H9 (cell line): ENCODE results near the gene IGF1R. TPM values are rescaled to one million over a fixed set of nuclear protein-coding genes. Genes with fewer than 3 reads are reported as not detected.

Experiments
- DNase-seq: peaks from one replicate; pipeline ENCODE4 v3.0.0-alpha.2; 2017
- H2AFZ ChIP-seq: one replicate; pipeline ENCODE4 v1.6.1; 2013; ENCODE audit warnings: mild to moderate bottlenecking, low read length, control low read depth, moderate library complexity
- H2AK5ac ChIP-seq: 2 replicates; pipeline ENCODE4 v1.6.1; 2013; ENCODE audit warnings: low read length, control low read depth, mixed read lengths; ENCODE audit not compliant: insufficient read length
- H2BK120ac ChIP-seq: one replicate; pipeline ENCODE4 v1.6.1; 2013; ENCODE audit warnings: low read depth, mild to moderate bottlenecking, low read length, control low read depth, inconsistent platforms; ENCODE audit not compliant: poor library complexity, severe bottlenecking
- H2BK12ac ChIP-seq: 2 replicates; pipeline ENCODE4 v1.6.1; 2013; ENCODE audit warnings: low read length, control low read depth, mixed read lengths, low read depth; ENCODE audit not compliant: insufficient read length
- H2BK15ac ChIP-seq: 2 replicates; pipeline ENCODE4 v1.6.1; 2013; ENCODE audit warnings: low read depth, low read length, control low read depth
- H2BK20ac ChIP-seq: one replicate; pipeline ENCODE4 v1.6.1; 2013; ENCODE audit warnings: low read depth, mild to moderate bottlenecking, low read length, control low read depth, inconsistent platforms; ENCODE audit not compliant: poor library complexity, severe bottlenecking
- H2BK5ac ChIP-seq: 2 replicates; pipeline ENCODE4 v1.6.1; 2013; ENCODE audit warnings: low read length, control low read depth, mixed read lengths; ENCODE audit not compliant: insufficient read length
- H3K14ac ChIP-seq: 2 replicates; pipeline ENCODE4 v1.6.1; 2013; ENCODE audit warnings: low read length, control low read depth; ENCODE audit not compliant: insufficient read depth
- H3K18ac ChIP-seq: 2 replicates; pipeline ENCODE4 v1.6.1; 2013; ENCODE audit warnings: low read depth, mild to moderate bottlenecking, mixed read lengths, low read length, control low read depth; ENCODE audit not compliant: insufficient read length
- H3K23ac ChIP-seq: 2 replicates; pipeline ENCODE4 v1.6.1; 2013; ENCODE audit warnings: low read length, control low read depth, mixed read lengths, low read depth; ENCODE audit not compliant: insufficient read length
- H3K23me2 ChIP-seq: 2 replicates; pipeline ENCODE4 v1.6.1; 2013; ENCODE audit warnings: low read depth, mild to moderate bottlenecking, mixed read lengths, low read length, control low read depth; ENCODE audit not compliant: insufficient read length, poor library complexity, severe bottlenecking
- H3K27ac ChIP-seq: 2 replicates; pipeline ENCODE4 v1.5.1; 2013; ENCODE audit warnings: low read length, control low read depth, mixed read lengths, low read depth; ENCODE audit not compliant: insufficient read length
- H3K27me3 ChIP-seq: 2 replicates; pipeline ENCODE4 v1.6.1; 2013; ENCODE audit warnings: low read length, control low read depth, inconsistent platforms; ENCODE audit not compliant: insufficient read depth
- H3K4ac ChIP-seq: 2 replicates; pipeline ENCODE4 v1.6.1; 2013; ENCODE audit warnings: low read depth, mild to moderate bottlenecking, control low read depth, inconsistent platforms, low read length, moderate library complexity
- H3K4me1 ChIP-seq: 2 replicates; pipeline ENCODE4 v1.6.1; 2013; ENCODE audit warnings: low read length, control low read depth, inconsistent platforms; ENCODE audit not compliant: insufficient read depth
- H3K4me2 ChIP-seq: 2 replicates; pipeline ENCODE4 v1.6.1; 2013; ENCODE audit warnings: low read length, control low read depth, mixed read lengths; ENCODE audit not compliant: insufficient read length, insufficient read depth
- H3K56ac ChIP-seq: 2 replicates; pipeline ENCODE4 v1.6.1; 2013; ENCODE audit warnings: low read depth, mild to moderate bottlenecking, mixed read lengths, low read length, control low read depth; ENCODE audit not compliant: insufficient read length
- H3K79me1 ChIP-seq: 2 replicates; pipeline ENCODE4 v1.6.1; 2013; ENCODE audit warnings: low read depth, mild to moderate bottlenecking, moderate library complexity, low read length, control low read depth, inconsistent platforms; ENCODE audit not compliant: insufficient read depth, poor library complexity, severe bottlenecking
- H3K79me2 ChIP-seq: 2 replicates; pipeline ENCODE4 v1.6.1; 2013; ENCODE audit warnings: low read length, control low read depth, inconsistent platforms; ENCODE audit not compliant: insufficient read depth
- H3K9ac ChIP-seq: 2 replicates; pipeline ENCODE4 v1.6.1; 2013; ENCODE audit warnings: low read length, control low read depth, mixed read lengths; ENCODE audit not compliant: insufficient read length; ENCODE audit errors: extremely low read depth
- H3K9me3 ChIP-seq: one replicate; pipeline ENCODE4 v1.6.1; 2013; ENCODE audit warnings: low read depth, low read length, inconsistent platforms; ENCODE audit not compliant: control insufficient read depth
- H3T11ph ChIP-seq: one replicate; pipeline ENCODE4 v1.6.1; 2013; ENCODE audit warnings: mild to moderate bottlenecking, low read length, control low read depth, inconsistent platforms
- H4K20me1 ChIP-seq: one replicate; pipeline ENCODE4 v1.6.1; 2013; ENCODE audit not compliant: control insufficient read depth, insufficient read length, insufficient read depth
- H4K5ac ChIP-seq: 2 replicates; pipeline ENCODE4 v1.6.1; 2013; ENCODE audit warnings: low read depth, mild to moderate bottlenecking, mixed read lengths, low read length, control low read depth; ENCODE audit not compliant: insufficient read length
- H4K8ac ChIP-seq: replicated peaks from 2 replicates; pipeline ENCODE4 v1.6.1; 2013; ENCODE audit warnings: low read length, control low read depth, mixed read lengths, low read depth; ENCODE audit not compliant: insufficient read length
- H4K91ac ChIP-seq: 2 replicates; pipeline ENCODE4 v1.6.1; 2013; ENCODE audit warnings: low read depth, mild to moderate bottlenecking, moderate library complexity, mixed read lengths, low read length, control low read depth; ENCODE audit not compliant: insufficient read length
- H3K27ac Mint-ChIP-seq, 3 experiments: 2 replicates in 2 of 3; 3 replicates in 1 of 3; pipeline ENCODE4 v1.8.0; 2020 to 2021; ENCODE audit warnings: mixed read lengths in 3 of 3, mild to moderate bottlenecking in 1 of 3, moderate library complexity in 1 of 3
- H3K27me3 Mint-ChIP-seq: 2 replicates; pipeline ENCODE4 v1.8.0; 2021; ENCODE audit warnings: low read depth, mild to moderate bottlenecking, moderate library complexity, mixed read lengths
- H3K36me3 Mint-ChIP-seq, 3 experiments: 2 replicates in 2 of 3; 3 replicates in 1 of 3; pipeline ENCODE4 v1.8.0; 2020 to 2021; ENCODE audit warnings: low read depth in 3 of 3, mixed read lengths in 3 of 3; ENCODE audit not compliant: insufficient read depth in 1 of 3
- H3K4me1 Mint-ChIP-seq, 2 experiments: 2 replicates each; pipeline ENCODE4 v1.8.0; 2020; ENCODE audit warnings: mixed read lengths in 2 of 2
- H3K4me3 Mint-ChIP-seq, 2 experiments: 2 replicates in 1 of 2; 3 replicates in 1 of 2; pipeline ENCODE4 v1.8.0; 2020 to 2021; ENCODE audit warnings: mild to moderate bottlenecking in 2 of 2, mixed read lengths in 2 of 2, moderate library complexity in 1 of 2
- H3K9me3 Mint-ChIP-seq, 2 experiments: 2 replicates in 1 of 2; 3 replicates in 1 of 2; pipeline ENCODE4 v1.8.0; 2020; ENCODE audit warnings: mild to moderate bottlenecking in 2 of 2, mixed read lengths in 2 of 2, moderate library complexity in 1 of 2
- CTCF ChIP-seq: fragments of 200-600 bp; sonication (generic); conservative IDR thresholded peaks from 3 replicates; pipeline ENCODE4 v1.8.0; 2021; ENCODE audit warnings: antibody characterized with exemption, mild to moderate bottlenecking
- WGBS: extraction: QIAGEN DNeasy Blood & Tissue Kit; methylation state at CpG from one replicate; pipeline ENCODE4 v1.1.7; 2013; ENCODE audit warnings: missing lambda C conversion rate, low lambda C conversion rate, mixed read lengths; ENCODE audit not compliant: insufficient read length; ENCODE audit errors: extremely low coverage; 5-methylcytosine and 5-hydroxymethylcytosine counted together
- total RNA-seq: library from RNA; stranded (reverse); gene quantifications from 2 replicates; pipeline ENCODE4 v1.2.1, GENCODE V29; 2021

Gene IGF1R
- total RNA-seq, 1 experiment from 2014 or later: 70.0 TPM

- Histone ChIP-seq H3K27ac (no peak overlapping the region), H3K9me3 (no peaks in the 10 kb centered on the region), H3K27me3 (no peaks in the 10 kb centered on the region), H4K91ac (no peak overlapping the region), H3K23ac (no peak overlapping the region), H3K23me2 (no peaks in the 10 kb centered on the region), H3K4me2 (no peak overlapping the region), H4K8ac (no peak overlapping the region), H2AK5ac (no peak overlapping the region), H3K79me1 (peaks cover 8% of the 10 kb centered on the region), H3K56ac (no peak overlapping the region), H2AFZ (no peak overlapping the region), H2BK15ac (no peak overlapping the region), H4K5ac (no peak overlapping the region), H3K9ac (no peak overlapping the region), H3T11ph (no peak overlapping the region), H3K14ac (no peak overlapping the region), H3K4me1 (peaks cover 13% of the 10 kb centered on the region; the same call in 1 of the 2 replicates), H4K20me1 (no peaks in the 10 kb centered on the region), H3K4ac (no peak overlapping the region), H2BK5ac (no peak overlapping the region), H2BK120ac (no peak overlapping the region), H3K18ac (no peak overlapping the region), H2BK20ac (no peak overlapping the region), H3K79me2 (peaks cover 78% of the 10 kb centered on the region; the same call in 1 of the 2 replicates), H2BK12ac (no peak overlapping the region)
- H3K27me3 Mint-ChIP-seq: no peaks in the 10 kb centered on the region
- H3K9me3 Mint-ChIP-seq: peaks cover 0 to 3% of the 10 kb centered on the region in 2 experiments; a peak in 1 of 5 replicates
- no CpG with 5 or more reads among the region's 1 CpG for WGBS
- peaks cover 35 to 36% of the 10 kb centered on the region in 2 experiments for H3K4me1 Mint-ChIP-seq
- no peak for TF ChIP-seq CTCF
- H3K4me3 Mint-ChIP-seq: no peak overlapping the region
- no peak overlapping the region for H3K27ac Mint-ChIP-seq
- peaks cover 20 to 26% (median 24%) of the 10 kb centered on the region in 3 experiments for H3K36me3 Mint-ChIP-seq
- no peak for DNase-seq
Measured at GRCh38 chr15:98706387-98706786, 58.0 kb downstream of the IGF1R start.
